DMS53 treated with DMSO at 0.1 percent for 48 hours (cell line): ENCODE measurements around the gene RPL26.

Source experiments
- DNase-seq: peaks from one replicate; lab custom pipeline; 2025; ENCODE audit not compliant: unreplicated experiment; lab: John Stamatoyannopoulos, UW

The RPL26 gene

DNA sequence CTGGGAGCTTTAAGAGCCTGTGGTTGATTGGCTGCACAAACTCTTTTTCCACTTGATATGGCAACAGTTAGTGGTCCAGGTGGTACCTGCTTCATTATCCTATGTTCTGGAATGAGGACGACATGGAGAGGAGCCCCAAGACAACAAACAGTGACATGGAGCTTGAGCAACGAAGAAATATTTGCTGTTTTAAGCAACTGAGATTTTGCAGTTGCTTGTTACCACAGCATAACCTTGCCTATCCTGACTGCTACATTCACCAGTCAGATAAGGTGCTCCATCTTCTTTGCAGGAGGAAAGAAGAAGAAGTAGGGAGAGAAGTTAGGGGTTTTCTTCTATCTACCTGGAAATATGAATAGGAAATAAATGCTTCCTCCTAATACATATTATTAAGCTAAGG lies 50.9 kb downstream of the RPL26 start:
- DNase-seq: no peak
